ENCODE measurements around the gene SERPINA3.

DNA sequence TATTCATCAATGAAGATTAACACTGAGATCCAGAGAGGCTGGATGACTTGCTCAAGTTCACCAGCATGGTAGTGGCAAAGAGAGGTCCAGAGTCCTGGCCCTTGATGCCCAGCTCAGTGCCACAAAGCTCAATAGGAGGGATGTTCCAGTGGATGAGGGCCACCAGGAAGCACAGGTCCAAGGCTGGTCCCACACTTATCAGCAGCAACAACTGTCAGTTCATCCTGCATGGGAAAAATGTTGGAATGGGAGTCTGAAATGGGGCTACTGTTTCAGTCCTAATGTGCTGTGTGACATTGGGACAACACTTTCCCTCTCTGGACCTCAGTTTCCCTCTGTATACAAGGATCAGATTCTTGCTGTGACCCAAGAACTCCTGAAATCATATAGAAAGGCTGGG is 19.7 kb upstream of the SERPINA3 start:
- TF ChIP-seq, protein P1, sequence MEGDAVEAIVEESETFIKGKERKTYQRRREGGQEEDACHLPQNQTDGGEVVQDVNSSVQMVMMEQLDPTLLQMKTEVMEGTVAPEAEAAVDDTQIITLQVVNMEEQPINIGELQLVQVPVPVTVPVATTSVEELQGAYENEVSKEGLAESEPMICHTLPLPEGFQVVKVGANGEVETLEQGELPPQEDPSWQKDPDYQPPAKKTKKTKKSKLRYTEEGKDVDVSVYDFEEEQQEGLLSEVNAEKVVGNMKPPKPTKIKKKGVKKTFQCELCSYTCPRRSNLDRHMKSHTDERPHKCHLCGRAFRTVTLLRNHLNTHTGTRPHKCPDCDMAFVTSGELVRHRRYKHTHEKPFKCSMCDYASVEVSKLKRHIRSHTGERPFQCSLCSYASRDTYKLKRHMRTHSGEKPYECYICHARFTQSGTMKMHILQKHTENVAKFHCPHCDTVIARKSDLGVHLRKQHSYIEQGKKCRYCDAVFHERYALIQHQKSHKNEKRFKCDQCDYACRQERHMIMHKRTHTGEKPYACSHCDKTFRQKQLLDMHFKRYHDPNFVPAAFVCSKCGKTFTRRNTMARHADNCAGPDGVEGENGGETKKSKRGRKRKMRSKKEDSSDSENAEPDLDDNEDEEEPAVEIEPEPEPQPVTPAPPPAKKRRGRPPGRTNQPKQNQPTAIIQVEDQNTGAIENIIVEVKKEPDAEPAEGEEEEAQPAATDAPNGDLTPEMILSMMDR (IDR thresholded peaks at IDR 0.05): no peak
- no peak for TF ChIP-seq EZH2 (IDR thresholded peaks at IDR 0.05)
